ENCODE data around the gene DLG2. TPM values are rescaled to one million over a fixed set of nuclear protein-coding genes. Genes with fewer than 3 reads are reported as not detected.

The DLG2 gene
- total RNA-seq, 1 experiment from 2014 or later, result not detected

GRCh38 chr11:84950569-84951270, 676.4 kb downstream of the DLG2 start:
- DNase-seq (ENCODE audit: low read depth, low spot score), result no peak
- in situ Hi-C loops (cut with HindIII; ENCODE audit: low pct_unique_long_range_greater_than_20kb, low sequenced_read_pairs), result no loop called here

GRCh38 chr11:84947970-84948580, 679.1 kb downstream of the DLG2 start:
- DNase-seq (ENCODE audit: low read depth, low spot score), result no peak

GRCh38 chr11:84947070-84947469, 680.1 kb downstream of the DLG2 start:
- in situ Hi-C loops (cut with HindIII; ENCODE audit: low pct_unique_long_range_greater_than_20kb, low sequenced_read_pairs), result no loop called here
- no peak for DNase-seq (ENCODE audit: low read depth, low spot score)

More at GRCh38 chr11:84947970-84948580, 679.1 kb downstream of the DLG2 start:
- in situ Hi-C loops (cut with HindIII; ENCODE audit: low pct_unique_long_range_greater_than_20kb, low sequenced_read_pairs), result no loop called here

GRCh38 chr11:84930863-84931262, 696.3 kb downstream of the DLG2 start:
- DNase-seq (ENCODE audit: low read depth, low spot score), result no peak

GRCh38 chr11:84929738-84930137, 697.4 kb downstream of the DLG2 start:
- DNase-seq (ENCODE audit: low read depth, low spot score), result no peak
- in situ Hi-C loops (cut with HindIII; ENCODE audit: low pct_unique_long_range_greater_than_20kb, low sequenced_read_pairs), result no loop called here

More at GRCh38 chr11:84930863-84931262, 696.3 kb downstream of the DLG2 start:
- in situ Hi-C loops (cut with HindIII; ENCODE audit: low pct_unique_long_range_greater_than_20kb, low sequenced_read_pairs), result no loop called here

GRCh38 chr11:84924154-84924692, 702.9 kb downstream of the DLG2 start:
- no peak for DNase-seq (ENCODE audit: low read depth, low spot score)
- in situ Hi-C loops (cut with HindIII; ENCODE audit: low pct_unique_long_range_greater_than_20kb, low sequenced_read_pairs), result no loop called here

- no peak for DNase-seq (ENCODE audit: low read depth, low spot score)
- in situ Hi-C loops (cut with HindIII; ENCODE audit: low pct_unique_long_range_greater_than_20kb, low sequenced_read_pairs), result no loop called here
These were observed 703.7 kb downstream of the DLG2 start for GRCh38 chr11:84923489-84923888.

GRCh38 chr11:84922836-84923235, 704.3 kb downstream of the DLG2 start:
- in situ Hi-C loops (cut with HindIII; ENCODE audit: low pct_unique_long_range_greater_than_20kb, low sequenced_read_pairs), result no loop called here
- DNase-seq (ENCODE audit: low read depth, low spot score), result no peak

- no peak for DNase-seq (ENCODE audit: low read depth, low spot score)
- in situ Hi-C loops (cut with HindIII; ENCODE audit: low pct_unique_long_range_greater_than_20kb, low sequenced_read_pairs), result no loop called here
These were observed 704.8 kb downstream of the DLG2 start for GRCh38 chr11:84922212-84922805.

GRCh38 chr11:84914511-84914910, 712.6 kb downstream of the DLG2 start:
- in situ Hi-C loops (cut with HindIII; ENCODE audit: low pct_unique_long_range_greater_than_20kb, low sequenced_read_pairs), result no loop called here
- DNase-seq (ENCODE audit: low read depth, low spot score), result no peak

- in situ Hi-C loops (cut with HindIII; ENCODE audit: low pct_unique_long_range_greater_than_20kb, low sequenced_read_pairs), result no loop called here
- no peak for DNase-seq (ENCODE audit: low read depth, low spot score)
These were observed 717.4 kb downstream of the DLG2 start for GRCh38 chr11:84909740-84910139.

- in situ Hi-C loops (cut with HindIII; ENCODE audit: low pct_unique_long_range_greater_than_20kb, low sequenced_read_pairs), result no loop called here
- no peak for DNase-seq (ENCODE audit: low read depth, low spot score)
These were observed 720.1 kb downstream of the DLG2 start for GRCh38 chr11:84906995-84907394.

- DNase-seq (ENCODE audit: low read depth, low spot score), result peak; percentile 1
- in situ Hi-C loops (cut with HindIII; ENCODE audit: low pct_unique_long_range_greater_than_20kb, low sequenced_read_pairs), result no loop called here
These were observed 721.7 kb downstream of the DLG2 start for GRCh38 chr11:84905411-84905810.

GRCh38 chr11:84902445-84902844, 724.7 kb downstream of the DLG2 start:
- DNase-seq (ENCODE audit: low read depth, low spot score), result no peak
- in situ Hi-C loops (cut with HindIII; ENCODE audit: low pct_unique_long_range_greater_than_20kb, low sequenced_read_pairs), result no loop called here

- no peak for DNase-seq (ENCODE audit: low read depth, low spot score)
- in situ Hi-C loops (cut with HindIII; ENCODE audit: low pct_unique_long_range_greater_than_20kb, low sequenced_read_pairs), result no loop called here
These were observed 725.2 kb downstream of the DLG2 start for GRCh38 chr11:84901991-84902390.

GRCh38 chr11:84899740-84900139, 727.4 kb downstream of the DLG2 start:
- in situ Hi-C loops (cut with HindIII; ENCODE audit: low pct_unique_long_range_greater_than_20kb, low sequenced_read_pairs), result no loop called here
- DNase-seq (ENCODE audit: low read depth, low spot score), result peak; percentile 20

GRCh38 chr11:84899134-84899533, 728.0 kb downstream of the DLG2 start:
- in situ Hi-C loops (cut with HindIII; ENCODE audit: low pct_unique_long_range_greater_than_20kb, low sequenced_read_pairs), result no loop called here
- DNase-seq (ENCODE audit: low read depth, low spot score), result no peak

GRCh38 chr11:84894666-84895065, 732.5 kb downstream of the DLG2 start:
- DNase-seq (ENCODE audit: low read depth, low spot score), result no peak
- in situ Hi-C loops (cut with HindIII; ENCODE audit: low pct_unique_long_range_greater_than_20kb, low sequenced_read_pairs), result no loop called here

- in situ Hi-C loops (cut with HindIII; ENCODE audit: low pct_unique_long_range_greater_than_20kb, low sequenced_read_pairs), result no loop called here
- DNase-seq (ENCODE audit: low read depth, low spot score), result no peak
These were observed 736.5 kb downstream of the DLG2 start for GRCh38 chr11:84890676-84891075.
